Raji (cell line): ENCODE measurements around the gene RRAGC.
A peak's percentile ranks its signal among the peaks of the same experiment; 100 is the strongest.

Experiments
- POLR2A ChIP-seq: IDR thresholded peaks from 2 replicates; pipeline ENCODE4 v1.6.1; 2011; ENCODE audit warnings: low read depth, low read length, control low read depth; ENCODE audit not compliant: insufficient read depth

Gene RRAGC

GRCh38 chr1:38859561-38860453, at the start of gene RRAGC:
Gene RRAGC, minus strand, starts transcription at chr1:38859772. Its CDS starts 126 bp downstream, at chr1:38859646.
- TF ChIP-seq POLR2A = peak; percentile 79; the same call in 1 of the 2 replicates

DNA sequence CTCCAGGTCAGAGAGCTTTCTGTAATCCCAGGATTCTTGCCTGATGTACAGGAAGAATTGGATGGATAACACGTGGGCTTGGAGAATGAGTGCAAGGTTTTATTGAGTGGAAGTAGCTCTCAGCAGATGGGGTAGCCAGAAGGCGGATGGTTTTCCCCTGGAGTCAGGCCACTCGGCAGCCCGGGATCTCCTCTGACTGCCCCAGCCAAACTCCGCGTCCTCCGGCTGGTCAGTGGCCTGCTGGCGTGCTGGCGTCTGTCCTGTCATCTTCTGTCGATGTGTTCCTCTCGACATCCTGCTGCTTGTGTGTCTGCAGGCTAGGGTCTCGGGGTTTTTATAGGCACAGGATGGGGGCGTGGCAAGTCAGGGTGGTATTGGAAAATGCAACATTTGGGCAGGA, 49.2 kb upstream of the RRAGC start:
- no peak for TF ChIP-seq POLR2A

DNA sequence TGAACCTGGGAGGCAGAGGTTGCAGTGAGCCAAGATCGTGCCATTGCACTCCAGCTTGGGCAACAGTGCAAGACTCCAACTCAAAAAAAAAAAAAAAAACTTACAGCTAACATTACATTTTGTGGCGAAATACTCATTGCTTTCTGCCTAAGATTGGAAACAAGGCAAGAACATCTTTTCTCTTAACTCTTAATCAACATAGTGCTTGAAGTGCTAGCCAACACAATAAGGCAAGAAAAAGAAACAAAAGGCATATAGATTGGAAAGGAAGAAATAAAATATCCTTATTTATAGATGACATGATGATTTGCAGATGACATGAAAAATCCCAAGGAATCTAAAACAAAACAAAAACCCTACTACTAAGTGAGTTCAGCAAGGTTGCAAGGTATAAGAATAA, 46.4 kb upstream of the RRAGC start:
- TF ChIP-seq POLR2A = no peak

- TF ChIP-seq POLR2A = no peak
These were observed 40.0 kb upstream of the RRAGC start for GRCh38 chr1:38899560-38899959.

- no peak for TF ChIP-seq POLR2A
These were observed 39.2 kb upstream of the RRAGC start for GRCh38 chr1:38898653-38899230.

DNA sequence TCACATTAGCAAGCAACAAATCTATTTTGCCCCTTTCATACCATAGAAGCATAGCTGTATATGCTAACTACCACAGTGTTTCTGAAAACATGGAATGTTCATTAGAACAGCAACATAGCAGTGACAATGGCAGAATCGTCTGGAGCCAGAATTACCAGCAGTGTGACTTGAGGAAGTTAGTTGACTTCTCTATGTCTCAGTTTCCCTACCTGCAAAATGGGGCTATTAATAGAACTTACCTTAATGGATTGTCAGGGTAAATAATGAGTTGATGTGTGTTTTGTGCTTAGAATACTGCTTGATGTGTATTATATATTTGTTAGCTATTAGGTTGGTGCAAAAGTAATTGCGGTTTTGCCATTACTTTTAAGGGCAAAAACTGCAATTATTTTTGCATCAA, 36.6 kb upstream of the RRAGC start:
- TF ChIP-seq POLR2A = no peak

DNA sequence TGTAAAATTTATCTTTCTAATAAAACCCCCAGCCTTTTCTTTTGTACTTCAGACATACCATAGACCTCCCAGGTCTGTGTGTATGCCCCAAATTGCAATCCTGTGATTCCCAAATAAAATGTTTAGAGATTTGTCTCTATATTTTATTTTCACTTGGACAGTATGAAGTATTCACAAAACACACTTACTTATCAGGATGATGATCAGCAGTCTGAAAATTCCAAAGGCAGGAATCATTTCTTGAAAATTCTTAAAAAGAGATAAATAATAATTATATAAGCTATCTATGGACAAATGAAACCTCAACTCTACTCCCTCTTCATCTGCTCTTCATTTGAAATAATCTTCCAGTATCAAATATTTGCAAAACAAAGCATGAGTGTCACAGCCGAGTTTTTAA, 33.4 kb upstream of the RRAGC start:
- no peak for TF ChIP-seq POLR2A

DNA sequence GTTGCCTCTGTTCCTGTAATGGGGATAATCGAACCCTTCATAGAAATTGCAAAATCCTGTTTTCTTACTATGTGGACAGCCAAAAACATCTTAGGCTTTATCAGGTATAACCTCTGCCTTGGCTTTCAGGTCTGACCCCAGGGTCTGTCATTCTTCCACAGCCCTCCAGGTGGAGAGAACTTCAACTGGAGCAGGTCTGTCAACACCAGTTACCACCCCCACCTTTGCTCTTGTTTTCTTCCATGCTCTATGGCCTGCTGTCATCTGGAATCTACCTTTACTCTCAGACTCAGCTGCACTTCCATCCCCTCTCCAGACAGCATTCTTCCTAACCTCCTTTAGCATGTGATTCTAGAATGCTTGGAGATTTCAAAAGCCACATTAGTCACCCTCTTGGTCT, 32.2 kb upstream of the RRAGC start:
- no peak for TF ChIP-seq POLR2A

GRCh38 chr1:38889589-38889988, 30.0 kb upstream of the RRAGC start:
- TF ChIP-seq POLR2A = no peak

- no peak for TF ChIP-seq POLR2A
These were observed 29.1 kb upstream of the RRAGC start for GRCh38 chr1:38888423-38889333.

GRCh38 chr1:38885092-38885491, 25.5 kb upstream of the RRAGC start:
- no peak for TF ChIP-seq POLR2A

- TF ChIP-seq POLR2A = no peak
These were observed 21.9 kb upstream of the RRAGC start, which contains the start of gene GJA9 for GRCh38 chr1:38881487-38881886. Gene GJA9, minus strand, starts transcription at chr1:38881587. Its CDS starts 5,489 bp downstream, at chr1:38876098.

DNA sequence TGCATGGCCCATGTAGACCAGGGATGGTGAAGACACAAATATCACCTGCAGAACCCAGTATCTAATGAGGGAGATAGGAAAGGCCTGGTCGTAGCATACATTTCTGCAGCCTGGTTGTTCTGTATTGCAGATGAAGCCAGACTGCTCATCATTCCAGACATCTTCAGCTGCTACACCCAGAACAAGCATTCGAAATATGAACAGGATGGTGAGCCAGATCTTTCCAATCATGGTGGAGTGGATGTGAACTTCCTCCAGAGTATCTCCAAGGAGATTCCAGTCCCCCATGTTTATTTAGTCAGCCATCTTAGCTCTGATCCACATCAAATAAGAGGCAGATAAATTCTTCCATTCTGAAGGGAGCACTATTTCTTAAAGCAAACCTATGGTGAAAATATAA, 16.2 kb upstream of the RRAGC start:
- no peak for TF ChIP-seq POLR2A

DNA sequence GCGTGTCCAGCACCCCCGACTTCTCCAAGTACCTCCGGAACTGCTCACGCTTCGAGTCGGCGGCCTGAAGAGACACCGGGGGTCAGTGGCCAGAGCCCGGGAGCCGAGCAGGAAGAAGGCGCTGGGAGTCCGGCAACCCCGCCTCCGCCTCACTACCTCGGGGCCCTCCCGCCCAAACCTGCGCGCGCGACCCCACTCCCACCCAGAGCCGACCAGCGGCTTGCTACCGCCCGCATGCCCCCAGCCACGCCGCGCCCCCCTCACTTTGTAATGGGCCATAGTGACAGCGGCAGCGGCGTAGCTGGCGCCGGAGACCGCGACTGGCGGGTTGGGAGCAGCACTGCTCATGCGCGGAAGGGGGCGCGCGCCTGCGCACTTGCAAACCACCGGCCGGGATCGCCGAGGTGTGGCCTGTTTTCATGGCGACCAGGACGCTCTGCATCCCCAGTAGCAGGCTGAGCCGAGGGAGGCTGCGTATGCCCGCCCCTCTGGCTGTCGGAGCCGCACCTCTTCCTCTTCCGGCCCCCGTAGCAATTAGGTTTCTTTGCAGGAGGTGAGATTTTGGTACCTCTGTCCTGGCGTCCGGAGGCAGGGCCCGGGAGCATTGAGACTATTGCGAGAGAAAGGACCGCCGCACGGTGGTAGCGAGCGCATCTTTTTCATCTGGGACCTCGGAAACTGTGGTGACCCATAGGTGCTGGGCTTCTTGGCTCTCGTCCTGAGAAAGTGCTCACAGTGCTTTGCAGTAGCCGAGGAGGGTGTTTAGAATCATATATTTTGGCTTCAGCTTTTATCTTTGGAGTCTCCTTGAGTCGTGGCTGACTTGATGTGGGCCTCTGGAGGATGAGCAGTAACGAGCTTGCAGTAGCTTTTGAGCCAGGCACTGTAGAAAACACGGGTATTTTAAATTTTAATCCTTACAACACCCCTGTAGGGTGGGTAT, 13.7 kb upstream of the RRAGC start, which contains the start of gene MYCBP:
Gene MYCBP, minus strand, starts transcription at position 322 of the 943 bp plus-strand sequence. Its CDS starts 43 bp downstream, at position 279.
- peak; percentile 81 for TF ChIP-seq POLR2A
